ENCODE results near the gene SNX24. TPM values are rescaled to one million over a fixed set of nuclear protein-coding genes. Genes with fewer than 3 reads are reported as not detected.

Gene SNX24
- total RNA-seq, 1 experiment from 2014 or later = 10.8 TPM

GRCh38 chr5:122863240-122863639 lies 17.8 kb downstream of the SNX24 start (continued):
- TF ChIP-seq ZBTB33 (IDR thresholded peaks at IDR 0.05; ENCODE audit: extremely low read depth, insufficient replicate concordance, low read length) = no peak
- TF ChIP-seq JUND (IDR thresholded peaks at IDR 0.05) = no peak
- no peak for TF ChIP-seq FOSL1 (IDR thresholded peaks at IDR 0.05; ENCODE audit: low read depth)
- no peak for TF ChIP-seq YY1 (IDR thresholded peaks at IDR 0.05; ENCODE audit: extremely low read depth, insufficient replicate concordance, low read depth, low read length)

GRCh38 chr5:122863721-122864120 lies 18.3 kb downstream of the SNX24 start:
- ATAC-seq (no peak), DNase-seq (ENCODE audit: low read depth, low spot score) (no peak)
- H3K79me2 ChIP-seq (ENCODE audit: insufficient read depth, low read length) = 0 out of 2 replicates have a peak, but pooled peaks cover 4% of the 10 kb centered on the region
- no peaks in the 10 kb centered on the region for H3K36me3 ChIP-seq (ENCODE audit: control insufficient read depth in 1 of 2, insufficient read depth in 2 of 2, low read length in 2 of 2)
- no peaks in the 10 kb centered on the region for H4K20me1 ChIP-seq (ENCODE audit: insufficient read depth)
- H2AFZ ChIP-seq (ENCODE audit: low read depth, low read length, poor library complexity, severe bottlenecking) = no peak overlapping the region
- H3K4me2 ChIP-seq (ENCODE audit: low read length) = no peak overlapping the region
- ChIA-PET CTCF (no interaction called here), POLR2A (no interaction called here), RAD21 (ENCODE audit: low non-redundant PET in 1 of 2, low total read pairs in 2 of 2, uncharacterized antibody in 2 of 2, unreplicated experiment in 2 of 2) (no interaction called here)
- H3K9ac ChIP-seq (ENCODE audit: low read length) = no peak overlapping the region
- H3K27me3 ChIP-seq (ENCODE audit: insufficient read depth, low read length) = no peaks in the 10 kb centered on the region
- H3K27ac ChIP-seq (ENCODE audit: low read depth, low read length) = no peak overlapping the region
- BruUV-seq (replicated peaks) = no TSS peak
- intact Hi-C loops (cut with micrococcal nuclease) = no loop called here
- no peaks in the 10 kb centered on the region for H3K4me1 ChIP-seq (ENCODE audit: control insufficient read depth in 1 of 2, insufficient read depth in 2 of 2, low read length in 2 of 2)
- TF ChIP-seq TCF7L2 (IDR thresholded peaks at IDR 0.05; ENCODE audit: borderline replicate concordance, extremely low read depth, insufficient read depth, insufficient read length) = no peak
- no peak for TF ChIP-seq YY1 (IDR thresholded peaks at IDR 0.05; ENCODE audit: extremely low read depth, insufficient replicate concordance, low read depth, low read length)
- no peak for TF ChIP-seq EZH2 (IDR thresholded peaks at IDR 0.05)
- TF ChIP-seq POLR2A (IDR thresholded peaks at IDR 0.05; ENCODE audit: borderline replicate concordance, extremely low read depth, insufficient read depth, insufficient read length) = no peak
- no peak for TF ChIP-seq ELF1 (IDR thresholded peaks at IDR 0.05; ENCODE audit: borderline replicate concordance, low read depth)
- no peak overlapping the region for H3K4me3 ChIP-seq (replicated peaks in 1 of 2; ENCODE audit: low read depth in 1 of 2, low read length in 2 of 2)
- no peaks in the 10 kb centered on the region for H3K9me2 ChIP-seq (ENCODE audit: insufficient read depth)
- H3K9me3 ChIP-seq (ENCODE audit: control insufficient read depth in 1 of 2, insufficient read depth in 1 of 2, low read depth in 1 of 2, low read length in 2 of 2) = no peaks in the 10 kb centered on the region
